NCI-H2196 (cell line): Measurements from ENCODE around the gene PRRX1.

Source experiments
- DNase-seq: peaks from one replicate; lab custom pipeline; 2025; ENCODE audit not compliant: unreplicated experiment; lab: John Stamatoyannopoulos, UW

The PRRX1 gene

GRCh38 chr1:170663404-170664092 lies 383 bp upstream of the PRRX1 start:
- no peak for DNase-seq

- DNase-seq: no peak
Measured at GRCh38 chr1:170664828-170665612, 1.1 kb downstream of the PRRX1 start.

DNA sequence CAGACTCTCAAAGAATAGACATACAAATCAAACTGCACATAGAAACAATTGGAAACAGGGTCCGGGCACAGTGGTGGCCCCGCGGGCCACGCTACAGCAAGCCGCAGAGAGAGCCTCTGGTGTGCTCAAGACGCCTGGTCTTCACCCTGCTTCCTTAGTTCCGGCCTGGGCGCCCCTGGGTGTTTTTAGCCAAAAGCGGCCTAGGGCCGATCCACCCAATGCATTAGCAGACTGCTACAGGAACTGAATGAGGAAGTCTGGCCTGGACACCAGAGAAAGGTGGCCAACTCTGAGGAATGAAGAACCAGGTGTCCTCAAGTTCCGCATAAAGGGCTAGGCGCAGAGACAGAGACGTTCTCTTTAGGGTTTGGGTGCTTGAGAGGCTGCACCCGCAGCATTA lies 1.7 kb downstream of the PRRX1 start:
- no peak for DNase-seq

- DNase-seq: no peak
Measured at GRCh38 chr1:170666541-170667254, 2.8 kb downstream of the PRRX1 start.

- DNase-seq: no peak
Measured at GRCh38 chr1:170668209-170669106, 4.5 kb downstream of the PRRX1 start.

- no peak for DNase-seq
Measured at GRCh38 chr1:170669107-170669445, 5.1 kb downstream of the PRRX1 start.

GRCh38 chr1:170669586-170670530 lies 5.9 kb downstream of the PRRX1 start:
- no peak for DNase-seq

GRCh38 chr1:170670802-170671628 lies 7.1 kb downstream of the PRRX1 start:
- DNase-seq: no peak

DNA sequence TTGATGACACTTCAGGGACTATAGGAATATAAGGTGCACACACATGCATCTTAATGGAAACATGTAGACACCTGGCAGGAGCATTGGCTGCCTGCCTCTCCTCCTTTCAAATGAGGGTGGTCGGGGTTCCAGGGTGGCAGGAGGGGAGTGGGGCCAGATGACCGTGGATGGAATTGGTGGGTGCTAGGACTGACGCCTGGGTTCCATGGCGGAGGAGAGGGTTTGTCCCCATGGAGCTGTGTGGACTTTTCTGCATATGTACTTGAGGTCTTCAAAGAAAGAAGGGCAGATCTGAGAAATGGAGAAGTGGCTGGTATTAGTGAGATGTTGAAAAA lies 7.7 kb downstream of the PRRX1 start:
- no peak for DNase-seq

GRCh38 chr1:170672316-170672715 lies 8.4 kb downstream of the PRRX1 start:
- no peak for DNase-seq

GRCh38 chr1:170674239-170674638 lies 10.3 kb downstream of the PRRX1 start:
- DNase-seq: no peak

- no peak for DNase-seq
Measured at GRCh38 chr1:170674986-170675385, 11.1 kb downstream of the PRRX1 start.

DNA sequence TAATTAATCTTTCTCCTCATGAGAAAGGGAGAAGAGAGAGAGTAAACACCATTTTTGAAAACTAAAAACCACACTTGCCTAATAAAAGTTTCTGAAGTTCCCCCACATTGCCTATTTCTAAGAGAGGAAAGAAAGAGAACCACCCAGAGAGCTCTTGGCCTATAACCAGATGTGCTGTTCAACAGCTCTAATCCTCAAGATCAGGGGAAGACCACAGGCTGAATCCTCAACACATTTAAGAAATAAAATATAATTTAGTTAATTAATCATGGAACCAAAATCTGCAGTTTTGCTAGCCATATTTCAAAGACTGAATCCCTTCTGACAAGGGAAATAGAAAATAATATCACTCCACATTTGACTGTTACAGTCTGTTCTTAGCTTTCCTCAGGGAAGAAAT lies 11.9 kb downstream of the PRRX1 start:
- no peak for DNase-seq

- DNase-seq: no peak
Measured at GRCh38 chr1:170676628-170677027, 12.7 kb downstream of the PRRX1 start.

DNA sequence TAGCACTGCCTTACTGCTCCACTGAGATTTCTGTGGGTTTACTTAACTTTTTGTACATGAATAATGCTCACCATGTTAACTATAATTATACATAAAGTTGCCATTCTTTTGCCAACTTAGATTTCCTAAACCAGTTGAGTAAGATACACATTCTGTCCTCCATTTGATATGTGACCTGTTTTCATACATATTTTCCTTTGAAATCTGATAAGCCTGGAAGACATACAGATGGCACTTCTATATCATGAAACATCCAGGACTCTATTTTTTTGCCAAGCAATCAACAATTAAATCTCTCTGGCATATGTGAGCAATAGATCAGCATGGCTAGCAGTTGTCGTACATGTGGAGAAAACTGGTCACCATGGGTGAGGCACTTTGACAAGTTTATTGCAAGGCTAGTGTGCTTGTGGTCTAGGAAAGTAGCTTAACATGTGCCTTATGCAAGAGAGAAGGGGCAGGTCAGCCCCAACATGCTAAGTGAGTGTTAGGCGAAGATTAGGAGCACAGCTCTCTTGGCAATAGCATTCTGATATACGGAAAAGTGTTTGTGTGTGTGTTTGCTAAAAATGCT lies 14.2 kb downstream of the PRRX1 start:
- no peak for DNase-seq

DNA sequence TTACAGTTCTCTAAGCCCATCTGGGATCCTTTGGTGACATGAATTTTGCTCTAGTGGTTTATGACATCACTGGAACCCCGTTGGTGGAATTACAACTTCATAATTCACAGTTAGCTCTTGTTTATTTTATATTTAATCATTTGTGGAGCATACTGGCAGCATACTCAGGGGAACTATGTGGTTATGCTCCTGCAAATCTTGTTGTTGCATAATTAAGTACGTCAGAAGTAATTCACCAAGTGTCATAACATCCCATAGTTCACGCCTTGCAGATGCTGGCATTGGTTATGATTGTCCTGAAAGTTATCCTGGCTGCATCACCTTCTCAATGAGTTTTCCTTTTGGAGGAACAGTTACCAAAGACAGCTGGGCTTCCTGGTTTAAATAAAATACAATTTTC lies 16.5 kb downstream of the PRRX1 start:
- no peak for DNase-seq

DNA sequence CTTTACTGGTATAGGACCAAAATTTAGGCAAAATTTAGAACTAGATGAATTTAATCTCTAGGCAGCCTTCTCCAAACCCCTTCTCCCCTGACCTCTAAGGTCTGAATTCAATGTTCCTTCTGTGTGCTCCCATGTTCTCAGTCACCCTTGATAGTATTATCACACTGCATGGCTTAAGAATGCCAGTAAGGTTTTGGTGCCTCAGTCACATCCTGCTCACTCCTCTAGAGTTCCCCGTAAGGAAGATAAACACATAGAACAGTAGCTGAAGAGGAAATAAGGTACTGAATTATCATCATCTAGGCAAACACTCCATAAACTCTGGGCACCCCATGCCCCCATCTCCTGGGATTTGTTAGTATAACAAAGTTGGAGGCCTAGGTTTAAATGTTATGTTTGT lies 18.2 kb downstream of the PRRX1 start:
- no peak for DNase-seq

- DNase-seq: no peak
Measured at GRCh38 chr1:170682809-170683208, 18.9 kb downstream of the PRRX1 start.

GRCh38 chr1:170685166-170685565 lies 21.2 kb downstream of the PRRX1 start:
- no peak for DNase-seq
